ENCODE results near the gene NKX1-2. TPM values are rescaled to one million over a fixed set of nuclear protein-coding genes. Genes with fewer than 3 reads are reported as not detected.

Gene NKX1-2
- total and polyA plus RNA-seq, 2 of the 8 experiments (the other 6 are each of a cell fraction or from before 2014, with no cell fraction given), result 12.7 to 34.9 TPM

DNA sequence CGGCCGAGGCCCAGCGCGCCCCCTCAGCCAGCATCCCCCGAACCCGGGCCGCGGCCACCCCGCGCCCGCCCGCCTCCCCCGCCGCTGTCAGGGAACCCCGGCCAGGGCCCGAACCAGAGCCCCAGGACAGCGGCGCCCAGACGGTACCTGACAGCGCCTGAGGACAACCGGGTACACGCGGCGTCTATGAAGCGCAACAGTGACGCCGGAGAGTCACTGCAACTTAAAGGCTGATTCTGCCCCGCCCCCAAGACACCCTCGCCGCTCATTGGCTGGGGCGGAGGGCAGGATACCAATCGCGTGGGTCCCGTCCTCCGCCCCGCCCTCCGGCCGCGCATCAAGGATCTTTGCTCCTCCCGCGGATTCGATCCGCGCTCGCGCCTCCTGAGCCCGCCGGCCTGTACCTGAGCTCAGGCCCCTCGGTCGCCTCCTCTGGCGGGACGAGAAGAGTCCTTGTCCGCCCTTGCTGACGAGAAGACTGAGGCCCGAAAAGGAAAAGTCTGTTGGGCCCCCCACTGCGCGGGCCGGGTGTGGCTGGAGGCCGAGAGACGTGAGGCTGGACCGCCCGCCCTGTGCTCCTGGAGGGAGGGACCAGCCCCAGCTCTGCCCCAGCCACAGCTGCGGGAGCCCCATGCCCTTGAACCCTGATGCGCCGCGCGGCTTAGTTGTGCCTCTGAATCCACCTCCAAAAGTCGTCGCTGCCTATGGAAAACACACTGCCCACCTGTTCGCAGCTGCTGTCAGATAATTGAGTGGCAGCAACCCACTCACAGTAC lies 30.9 kb downstream of the NKX1-2 start, which contains the start of gene OAT (continued):
- TF ChIP-seq ASH2L (IDR thresholded peaks at IDR 0.05; ENCODE audit: low read length), result peak; percentile 35
- no peak for TF ChIP-seq SAP30 (IDR thresholded peaks at IDR 0.05; ENCODE audit: insufficient read depth, insufficient replicate concordance, low read length)
- no peak for TF ChIP-seq EZH2 (IDR thresholded peaks at IDR 0.05; ENCODE audit: low read depth, low read length, severe bottlenecking)
- no peak for TF ChIP-seq CEBPB (IDR thresholded peaks at IDR 0.05; ENCODE audit: low read depth, low read length)
- no peak for TF ChIP-seq JUND (IDR thresholded peaks at IDR 0.05; ENCODE audit: low read length)
- TF ChIP-seq ATF2 (IDR thresholded peaks at IDR 0.05; ENCODE audit: low read length), result no peak
- TF ChIP-seq SP4 (IDR thresholded peaks at IDR 0.05; ENCODE audit: low read length), result no peak
- no peak for TF ChIP-seq CBX8 (IDR thresholded peaks at IDR 0.05; ENCODE audit: borderline replicate concordance, low read depth, low read length)
- peak; percentile 84 for TF ChIP-seq CREB1 (IDR thresholded peaks at IDR 0.05)
- no peak; a peak in 1 of 4 replicates for TF ChIP-seq HDAC2 (IDR thresholded peaks at IDR 0.05; ENCODE audit: borderline replicate concordance in 1 of 2, low read depth in 2 of 2, low read length in 2 of 2)
- TF ChIP-seq KDM1A (IDR thresholded peaks at IDR 0.05; ENCODE audit: borderline replicate concordance, low read length), result no peak
- TF ChIP-seq KDM4A (IDR thresholded peaks at IDR 0.05; ENCODE audit: low read depth, low read length, severe bottlenecking), result peak; percentile 53
- TF ChIP-seq SP2 (IDR thresholded peaks at IDR 0.05; ENCODE audit: low read length), result no peak
- TF ChIP-seq, protein P1, sequence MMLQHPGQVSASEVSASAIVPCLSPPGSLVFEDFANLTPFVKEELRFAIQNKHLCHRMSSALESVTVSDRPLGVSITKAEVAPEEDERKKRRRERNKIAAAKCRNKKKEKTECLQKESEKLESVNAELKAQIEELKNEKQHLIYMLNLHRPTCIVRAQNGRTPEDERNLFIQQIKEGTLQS (IDR thresholded peaks at IDR 0.05; ENCODE audit: insufficient read depth, low read depth, low read length), result no peak
- no peak for TF ChIP-seq BCL11A (IDR thresholded peaks at IDR 0.05; ENCODE audit: low read depth in 2 of 2, low read length in 2 of 2)
- TF ChIP-seq, protein P2, sequence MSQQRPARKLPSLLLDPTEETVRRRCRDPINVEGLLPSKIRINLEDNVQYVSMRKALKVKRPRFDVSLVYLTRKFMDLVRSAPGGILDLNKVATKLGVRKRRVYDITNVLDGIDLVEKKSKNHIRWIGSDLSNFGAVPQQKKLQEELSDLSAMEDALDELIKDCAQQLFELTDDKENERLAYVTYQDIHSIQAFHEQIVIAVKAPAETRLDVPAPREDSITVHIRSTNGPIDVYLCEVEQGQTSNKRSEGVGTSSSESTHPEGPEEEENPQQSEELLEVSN (IDR thresholded peaks at IDR 0.05), result peak; percentile 58
- no peak for TF ChIP-seq CBX5 (IDR thresholded peaks at IDR 0.05; ENCODE audit: low read depth, low read length)
- TF ChIP-seq SIN3A (conservative IDR thresholded peaks at IDR 0.05 in 1 of 2, IDR thresholded peaks at IDR 0.05 in 1 of 2; ENCODE audit: low read depth in 1 of 2, low read length in 2 of 2), result peak; percentile 23 to 95; a peak in 2 of 4 replicates
- TF ChIP-seq NRF1 (IDR thresholded peaks at IDR 0.05; ENCODE audit: low read depth, low read length), result no peak

Measured in H1 (cell line).